GM18505 (cell line): ENCODE data around the gene STRADB.

Experiments used
- ATAC-seq: cut with Tn5 transposase; IDR thresholded peaks from one replicate; pipeline ENCODE4 v1.9.1; 2021; ENCODE audit not compliant: unreplicated experiment
- POLR2A ChIP-seq: IDR thresholded peaks from 4 replicates; pipeline ENCODE4 v1.6.1; 2011; ENCODE audit warnings: borderline replicate concordance; ENCODE audit not compliant: insufficient read depth, insufficient read length; ENCODE audit errors: extremely low read depth

The STRADB gene

GRCh38 chr2:201507725-201508124 is 56.2 kb downstream of the STRADB start:
- no peak for ATAC-seq
- TF ChIP-seq POLR2A = no peak

GRCh38 chr2:201513271-201513670 is 61.7 kb downstream of the STRADB start:
- no peak for ATAC-seq
- TF ChIP-seq POLR2A = no peak

GRCh38 chr2:201515573-201516246 is 64.2 kb downstream of the STRADB start:
- no peak for TF ChIP-seq POLR2A
- ATAC-seq = no peak

GRCh38 chr2:201517094-201517493 is 65.6 kb downstream of the STRADB start:
- ATAC-seq = no peak
- no peak for TF ChIP-seq POLR2A

GRCh38 chr2:201520201-201520600 is 68.7 kb downstream of the STRADB start:
- ATAC-seq = no peak
- TF ChIP-seq POLR2A = no peak

GRCh38 chr2:201522965-201523364 is 71.4 kb downstream of the STRADB start:
- TF ChIP-seq POLR2A = no peak
- no peak for ATAC-seq

- no peak for TF ChIP-seq POLR2A
- no peak for ATAC-seq
These were observed 72.0 kb downstream of the STRADB start for GRCh38 chr2:201523506-201523905.
